PC-3 (cell line): ENCODE measurements around the gene CRB1. TPM values are rescaled to one million over a fixed set of nuclear protein-coding genes. Genes with fewer than 3 reads are reported as not detected.

Experiments used
- ATAC-seq: fragments of 200-7000 bp; cut with Tn5 transposase; 2 replicates; pipeline ENCODE4 v1.9.1; 2020; ENCODE audit warnings: mild to moderate bottlenecking, moderate library complexity
- BruUV-seq: library from RNA; stranded (reverse); fragments of 400-500 nt; replicated peaks from 2 replicates; lab custom pipeline; 2021; lab: Mats Ljungman, UMichigan
- CTCF ChIA-PET: fragments of 300-600 bp; sonication (Branson Sonifier 250); formaldehyde crosslinking; loops from one replicate; lab custom pipeline; 2022; ENCODE audit warnings: antibody characterized with exemption; lab: Charles Lee
- POLR2A ChIA-PET: fragments of 300-600 bp; sonication (Branson Sonifier 250); formaldehyde crosslinking; loops from one replicate; lab custom pipeline; 2022; ENCODE audit warnings: antibody characterized with exemption; ENCODE audit not compliant: unreplicated experiment; lab: Charles Lee
- DNase-seq: peaks from one replicate; pipeline ENCODE4 v3.0.0-alpha.2; 2015
- H2AFZ ChIP-seq: fragments of 300-600 bp; sonication (generic); 2 replicates; pipeline ENCODE4 v1.6.0; 2016; ENCODE audit warnings: antibody characterized with exemption, low read length
- H3F3A ChIP-seq: fragments of 300-600 bp; sonication (generic); one replicate; pipeline ENCODE4 v1.6.0; 2017; ENCODE audit warnings: antibody characterized with exemption, low read length, control low read depth, mild to moderate bottlenecking; ENCODE audit not compliant: unreplicated experiment
- H3K27ac ChIP-seq: fragments of 300-600 bp; sonication (generic); 2 replicates; pipeline ENCODE4 v1.5.1; 2016; ENCODE audit warnings: mild to moderate bottlenecking, low read length
- H3K27me3 ChIP-seq: fragments of 300-600 bp; sonication (generic); 2 replicates; pipeline ENCODE4 v1.6.1; 2016; ENCODE audit warnings: low read length, mixed read lengths
- H3K36me3 ChIP-seq: fragments of 300-600 bp; sonication (generic); 2 replicates; pipeline ENCODE4 v1.6.1; 2016; ENCODE audit warnings: low read depth, mixed run types, low read length, mixed read lengths
- H3K4me1 ChIP-seq: fragments of 300-600 bp; sonication (generic); 2 replicates; pipeline ENCODE4 v1.5.1; 2016; ENCODE audit warnings: low read length; ENCODE audit not compliant: insufficient read depth
- H3K4me2 ChIP-seq: fragments of 300-600 bp; sonication (generic); 2 replicates; pipeline ENCODE4 v1.6.0; 2016; ENCODE audit warnings: low read length
- H3K4me3 ChIP-seq: fragments of 300-600 bp; sonication (generic); 2 replicates; pipeline ENCODE4 v1.5.1; 2016; ENCODE audit warnings: mild to moderate bottlenecking, low read length, mixed read lengths
- H3K79me2 ChIP-seq: fragments of 300-600 bp; sonication (generic); 2 replicates; pipeline ENCODE4 v1.6.1; 2017; ENCODE audit warnings: low read length, mixed read lengths
- H3K9ac ChIP-seq: fragments of 300-600 bp; sonication (generic); 2 replicates; pipeline ENCODE4 v1.6.0; 2016; ENCODE audit warnings: mild to moderate bottlenecking, low read length
- H3K9me2 ChIP-seq: fragments of 300-600 bp; sonication (generic); replicated peaks from 2 replicates; pipeline ENCODE4 v1.6.1; 2016; ENCODE audit warnings: mixed run types, low read length, mixed read lengths
- H3K9me3 ChIP-seq: fragments of 300-600 bp; sonication (generic); 2 replicates; pipeline ENCODE4 v1.6.1; 2016; ENCODE audit warnings: low read length, mixed read lengths
- H4K20me1 ChIP-seq: fragments of 300-600 bp; sonication (generic); 2 replicates; pipeline ENCODE4 v1.6.1; 2016; ENCODE audit warnings: low read length, mixed read lengths
- EZH2 ChIP-seq: fragments of 300-600 bp; sonication (generic); IDR thresholded peaks from one replicate; pipeline ENCODE4 v1.6.1; 2017; ENCODE audit warnings: antibody characterized with exemption, mild to moderate bottlenecking, low read length; ENCODE audit not compliant: unreplicated experiment
- EZH2phosphoT487 ChIP-seq: fragments of 300-600 bp; sonication (generic); IDR thresholded peaks from 2 replicates; pipeline ENCODE4 v1.6.1; 2018; ENCODE audit warnings: mild to moderate bottlenecking, antibody characterized with exemption, low read length, borderline replicate concordance
- intact Hi-C: fragments of 100-400 bp; cut with micrococcal nuclease; formaldehyde crosslinking; loops from 2 replicates; pipeline ENCODE4 v1.9.0; 2023
- total RNA-seq: library from RNA; depleted of rRNA; stranded (reverse); fragments of >200 nt; gene quantifications from 2 replicates; pipeline ENCODE4 v1.2.3, GENCODE V29; 2014
- TF ChIP-seq, protein P1 (sequence below): fragments of 300-600 bp; sonication (generic); conservative IDR thresholded peaks from 2 replicates; pipeline ENCODE4 v1.5.1; 2017; ENCODE audit warnings: antibody characterized with exemption, low read depth, mild to moderate bottlenecking, low read length

CRB1 gene
- total RNA-seq, 1 experiment from 2014 or later = 0.07 TPM

DNA sequence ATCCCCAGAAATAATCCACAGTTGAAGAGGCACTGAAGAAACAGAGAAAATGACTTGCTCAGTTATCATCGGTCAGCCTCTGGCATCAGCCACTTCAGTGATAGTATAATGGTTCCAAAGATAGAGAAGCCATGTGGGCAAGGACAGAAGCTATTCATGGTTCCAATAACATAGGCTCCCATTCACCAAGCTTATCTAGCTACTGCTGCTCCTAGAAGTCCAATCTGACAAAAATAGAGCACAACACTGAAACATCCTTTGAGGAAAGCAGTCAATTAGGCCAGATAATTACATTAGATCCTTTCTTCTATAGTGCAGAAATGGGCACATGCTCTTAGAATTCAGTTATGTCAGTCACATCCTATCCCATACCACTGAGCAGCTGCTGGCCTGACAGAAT lies 33.5 kb upstream of the CRB1 start:
- no peak for DNase-seq
- BruUV-seq = no TSS peak
- CTCF ChIA-PET = no interaction called here

DNA sequence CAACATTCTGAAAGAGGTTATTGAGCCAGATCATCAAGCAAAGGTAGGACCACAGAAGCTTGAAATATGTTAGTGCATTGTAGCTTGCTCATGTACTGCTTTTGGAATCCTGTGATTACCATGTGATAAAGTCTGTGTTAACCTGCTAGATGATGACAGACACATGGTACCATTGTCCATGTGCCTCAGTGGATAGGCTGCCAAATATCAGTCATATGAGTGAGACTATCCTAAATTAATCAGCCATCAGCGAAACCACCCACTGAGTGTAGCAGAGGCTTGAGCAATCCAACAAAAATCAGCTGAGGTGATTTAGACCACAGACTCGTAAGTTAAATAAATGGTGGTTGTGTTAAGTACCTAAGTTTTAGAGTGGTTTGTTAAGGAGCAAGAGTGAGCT lies 32.7 kb upstream of the CRB1 start:
- Histone ChIP-seq H3F3A (no peaks in the 10 kb centered on the region), H4K20me1 (no peaks in the 10 kb centered on the region), H3K4me2 (no peak overlapping the region), H3K4me1 (no peaks in the 10 kb centered on the region), H2AFZ (no peak overlapping the region), H3K79me2 (no peaks in the 10 kb centered on the region), H3K27me3 (no peaks in the 10 kb centered on the region), H3K9me2 (no peaks in the 10 kb centered on the region), H3K9ac (no peak overlapping the region), H3K36me3 (no peaks in the 10 kb centered on the region), H3K27ac (no peak overlapping the region), H3K4me3 (no peak overlapping the region), H3K9me3 (no peaks in the 10 kb centered on the region)
- no peak for TF ChIP-seq EZH2
- no peak for TF ChIP-seq EZH2phosphoT487
- TF ChIP-seq, protein P1, sequence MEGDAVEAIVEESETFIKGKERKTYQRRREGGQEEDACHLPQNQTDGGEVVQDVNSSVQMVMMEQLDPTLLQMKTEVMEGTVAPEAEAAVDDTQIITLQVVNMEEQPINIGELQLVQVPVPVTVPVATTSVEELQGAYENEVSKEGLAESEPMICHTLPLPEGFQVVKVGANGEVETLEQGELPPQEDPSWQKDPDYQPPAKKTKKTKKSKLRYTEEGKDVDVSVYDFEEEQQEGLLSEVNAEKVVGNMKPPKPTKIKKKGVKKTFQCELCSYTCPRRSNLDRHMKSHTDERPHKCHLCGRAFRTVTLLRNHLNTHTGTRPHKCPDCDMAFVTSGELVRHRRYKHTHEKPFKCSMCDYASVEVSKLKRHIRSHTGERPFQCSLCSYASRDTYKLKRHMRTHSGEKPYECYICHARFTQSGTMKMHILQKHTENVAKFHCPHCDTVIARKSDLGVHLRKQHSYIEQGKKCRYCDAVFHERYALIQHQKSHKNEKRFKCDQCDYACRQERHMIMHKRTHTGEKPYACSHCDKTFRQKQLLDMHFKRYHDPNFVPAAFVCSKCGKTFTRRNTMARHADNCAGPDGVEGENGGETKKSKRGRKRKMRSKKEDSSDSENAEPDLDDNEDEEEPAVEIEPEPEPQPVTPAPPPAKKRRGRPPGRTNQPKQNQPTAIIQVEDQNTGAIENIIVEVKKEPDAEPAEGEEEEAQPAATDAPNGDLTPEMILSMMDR = no peak
- BruUV-seq = no TSS peak
- POLR2A ChIA-PET = no interaction called here
- ATAC-seq = no peak
- CTCF ChIA-PET = no interaction called here
- DNase-seq = no peak
- intact Hi-C loops = no loop called here

More for the DNA sequence above, 33.5 kb upstream of the CRB1 start:
- Histone ChIP-seq H3K4me2 (no peak overlapping the region), H3K27me3 (no peaks in the 10 kb centered on the region), H3K36me3 (no peaks in the 10 kb centered on the region), H3K4me1 (no peaks in the 10 kb centered on the region), H3K79me2 (no peaks in the 10 kb centered on the region), H4K20me1 (no peaks in the 10 kb centered on the region), H3K27ac (no peak overlapping the region), H3K9me2 (no peaks in the 10 kb centered on the region), H3K4me3 (no peak overlapping the region), H3K9me3 (no peaks in the 10 kb centered on the region), H3K9ac (no peak overlapping the region), H3F3A (no peaks in the 10 kb centered on the region), H2AFZ (no peak overlapping the region)
- ATAC-seq = no peak
- POLR2A ChIA-PET = no interaction called here
- TF ChIP-seq, protein P1 = no peak
- no peak for TF ChIP-seq EZH2phosphoT487
- intact Hi-C loops = no loop called here

DNA sequence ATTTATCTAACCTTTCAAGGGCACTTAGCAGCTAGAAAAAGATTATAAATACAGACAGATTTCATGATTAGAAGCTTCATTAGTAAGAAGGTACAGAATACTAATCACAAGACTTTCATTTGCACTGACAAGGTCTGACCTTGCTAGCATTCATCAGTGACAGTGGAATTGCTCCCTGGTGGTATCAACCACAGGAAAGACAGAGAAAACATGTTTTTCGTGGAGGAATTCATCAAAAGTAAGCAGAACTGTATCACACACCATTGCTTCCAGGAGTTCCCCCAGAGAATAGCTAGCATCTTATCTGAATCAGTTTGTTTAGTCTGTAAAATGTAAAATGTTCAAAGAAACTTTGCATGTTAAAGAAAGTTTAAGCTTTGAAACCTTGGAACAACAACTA lies 20.6 kb upstream of the CRB1 start:
- Histone ChIP-seq H3K36me3 (no peaks in the 10 kb centered on the region), H3K4me1 (no peaks in the 10 kb centered on the region), H3K9ac (no peak overlapping the region), H2AFZ (no peak overlapping the region), H3K27me3 (no peaks in the 10 kb centered on the region), H3K4me2 (no peak overlapping the region), H3K27ac (no peak overlapping the region), H4K20me1 (no peaks in the 10 kb centered on the region), H3K79me2 (no peaks in the 10 kb centered on the region), H3F3A (no peaks in the 10 kb centered on the region), H3K9me3 (no peaks in the 10 kb centered on the region), H3K9me2 (no peaks in the 10 kb centered on the region), H3K4me3 (no peak overlapping the region)
- DNase-seq (no peak), ATAC-seq (no peak)
- CTCF ChIA-PET = no interaction called here
- TF ChIP-seq, protein P1 = no peak
- TF ChIP-seq EZH2 (no peak), EZH2phosphoT487 (no peak)
- intact Hi-C loops = no loop called here
- no TSS peak for BruUV-seq
- POLR2A ChIA-PET = no interaction called here
